ENCODE results near the gene GNAI1. TPM values are rescaled to one million over a fixed set of nuclear protein-coding genes. Genes with fewer than 3 reads are reported as not detected.

The GNAI1 gene
- total RNA-seq, 2 donors from 2014 or later: 9.2 to 11.5 TPM

DNA sequence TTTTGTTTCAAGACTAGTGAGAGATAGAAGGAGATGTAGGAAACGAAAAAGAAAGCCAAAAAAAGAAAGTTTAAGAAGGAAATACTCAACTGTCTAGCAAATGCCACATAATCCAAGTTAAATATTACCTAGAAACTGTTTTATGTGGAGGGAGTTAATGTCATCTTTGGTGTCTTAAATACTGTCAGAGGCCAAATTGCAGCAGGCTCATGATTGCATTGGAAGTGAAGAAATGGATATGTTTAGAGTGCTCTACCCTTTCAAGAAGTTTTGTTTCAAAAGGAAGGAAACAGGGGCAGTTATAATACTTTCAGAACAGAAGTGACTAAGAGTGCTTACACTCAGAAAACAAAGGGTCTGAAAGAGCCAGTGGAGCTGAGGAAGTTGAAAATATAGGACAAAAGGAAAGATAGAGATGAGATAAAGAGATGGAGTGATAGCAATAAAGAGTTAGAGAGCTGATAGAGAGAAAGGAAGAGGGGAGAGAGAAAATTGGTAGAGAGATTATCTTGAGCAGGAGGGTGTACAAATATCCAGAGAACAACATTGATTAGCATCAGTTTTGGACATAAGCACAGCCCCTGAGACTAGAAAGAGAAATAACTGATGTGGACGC lies 28.0 kb upstream of the GNAI1 start:
- no peak for TF ChIP-seq CTCF (IDR thresholded peaks at IDR 0.05)
- DNase-seq (ENCODE audit: low spot score): no peak
- Histone ChIP-seq H3K27me3 (no peaks in the 10 kb centered on the region), H3K4me1 (no peaks in the 10 kb centered on the region), H3K4me3 (no peak overlapping the region), H3K27ac (no peak overlapping the region), H3K36me3 (no peaks in the 10 kb centered on the region), H3K9me3 (peaks cover 0 to 4% of the 10 kb centered on the region in 2 donors)

DNA sequence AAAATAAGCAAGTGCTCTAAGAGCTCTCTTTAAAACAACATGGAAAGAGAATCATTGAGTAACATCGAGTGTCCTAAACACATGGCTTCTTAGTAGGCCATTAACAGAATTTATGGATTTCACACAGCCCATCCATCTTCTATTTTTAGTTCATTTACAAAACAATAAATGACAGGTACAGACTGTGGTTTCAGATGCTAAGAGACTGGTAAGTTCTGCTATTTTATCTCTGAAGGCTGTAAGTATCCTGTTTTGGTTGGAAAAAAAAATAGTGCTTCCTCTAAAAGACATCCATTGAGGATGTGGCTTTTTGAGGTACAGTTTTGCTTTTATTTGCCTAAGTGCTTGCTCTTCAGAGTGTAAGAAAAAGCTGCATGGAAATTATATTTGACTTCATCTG lies 27.4 kb upstream of the GNAI1 start:
- no peak for TF ChIP-seq CTCF (IDR thresholded peaks at IDR 0.05)
- H3K4me1 ChIP-seq: no peaks in the 10 kb centered on the region
- H3K9me3 ChIP-seq: no peaks in the 10 kb centered on the region
- H3K4me3 ChIP-seq: no peak overlapping the region
- no peak for DNase-seq (ENCODE audit: low spot score)
- H3K27ac ChIP-seq: no peak overlapping the region
- no peaks in the 10 kb centered on the region for H3K36me3 ChIP-seq
- H3K27me3 ChIP-seq: no peaks in the 10 kb centered on the region

- no peaks in the 10 kb centered on the region for H3K4me1 ChIP-seq
- H3K9me3 ChIP-seq: no peaks in the 10 kb centered on the region
- no peak for TF ChIP-seq CTCF (IDR thresholded peaks at IDR 0.05)
- H3K27me3 ChIP-seq: no peaks in the 10 kb centered on the region
- no peaks in the 10 kb centered on the region for H3K36me3 ChIP-seq
- DNase-seq (ENCODE audit: low spot score): no peak
- no peak overlapping the region for H3K27ac ChIP-seq
- H3K4me3 ChIP-seq: no peak overlapping the region
Measured at GRCh38 chr7:80110376-80110775, 24.3 kb upstream of the GNAI1 start.

- H3K4me3 ChIP-seq: no peak overlapping the region
- H3K36me3 ChIP-seq: no peaks in the 10 kb centered on the region
- H3K27me3 ChIP-seq: no peaks in the 10 kb centered on the region
- no peak for DNase-seq (ENCODE audit: low spot score)
- H3K27ac ChIP-seq: no peak overlapping the region
- no peaks in the 10 kb centered on the region for H3K9me3 ChIP-seq
- H3K4me1 ChIP-seq: no peaks in the 10 kb centered on the region
- no peak for TF ChIP-seq CTCF (IDR thresholded peaks at IDR 0.05)
Measured at GRCh38 chr7:80114159-80114558, 20.5 kb upstream of the GNAI1 start.

GRCh38 chr7:80124526-80125264 lies 9.9 kb upstream of the GNAI1 start:
- Histone ChIP-seq H3K4me3 (no peak overlapping the region), H3K27me3 (no peaks in the 10 kb centered on the region), H3K36me3 (no peaks in the 10 kb centered on the region), H3K27ac (no peak overlapping the region), H3K4me1 (no peaks in the 10 kb centered on the region), H3K9me3 (no peaks in the 10 kb centered on the region)
- TF ChIP-seq CTCF (IDR thresholded peaks at IDR 0.05): no peak
- DNase-seq (ENCODE audit: low spot score): no peak

All from right atrium auricular region (tissue), 2 donors.